ENCODE data around the gene ZNF385B.

GRCh38 chr2:179455824-179456223, 405.6 kb downstream of the ZNF385B start:
- TF ChIP-seq POLR2A (IDR thresholded peaks at IDR 0.05; ENCODE audit: low read depth) (no peak), CTCF (IDR thresholded peaks at IDR 0.05) (no peak)

Data from esophagus muscularis mucosa (tissue), 3 donors.